Measurements from ENCODE around the gene CNKSR1. TPM values are rescaled to one million over a fixed set of nuclear protein-coding genes. Genes with fewer than 3 reads are reported as not detected.

Gene CNKSR1
- total and polyA plus RNA-seq, 9 donors, result 0.73 to 16.8 (median 5.8) TPM

DNA sequence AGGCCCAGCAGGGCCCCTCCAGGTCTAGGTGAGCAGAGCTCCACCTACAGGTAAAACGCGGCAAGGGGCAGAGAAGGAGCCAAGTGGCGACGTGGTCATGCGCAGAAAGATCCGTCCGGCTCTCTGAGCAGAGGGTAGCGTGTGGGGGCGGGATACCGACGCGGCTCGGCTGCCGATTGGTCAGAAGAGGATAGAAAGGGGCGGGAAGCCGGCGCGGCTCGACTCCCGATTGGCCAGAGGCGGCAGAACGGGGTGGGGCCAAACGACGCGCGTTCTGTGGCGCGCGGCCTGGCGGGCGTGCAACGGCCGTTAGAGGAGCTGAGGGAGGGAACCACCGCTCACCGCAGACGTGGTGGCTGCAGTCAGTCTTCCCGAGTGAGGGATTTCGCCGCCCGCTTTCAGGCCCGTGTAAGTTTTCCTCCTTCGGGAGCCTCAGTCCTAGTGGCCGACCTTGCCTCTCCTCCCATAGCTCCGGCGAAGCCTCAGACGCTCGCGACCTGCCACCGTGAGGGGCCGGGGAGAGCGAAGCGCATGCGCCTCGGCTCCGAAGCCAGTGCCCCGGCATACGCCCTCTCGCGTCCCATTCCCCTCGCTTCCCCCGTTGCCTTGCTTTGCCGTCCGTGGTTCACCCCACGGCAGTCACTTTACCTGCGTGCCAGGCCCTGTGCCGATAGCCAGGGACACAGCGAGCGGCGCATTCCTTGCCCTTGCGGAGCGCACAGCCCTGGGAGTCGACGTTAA is 56.8 kb downstream of the CNKSR1 start, which contains the start of gene CEP85:
Gene CEP85 (plus strand): TSS at position 298 of the 741 bp plus-strand sequence. CDS start 5,584 bp downstream, outside the sequence.
- peak; percentile 97 to 99 (median 98) for DNase-seq
- intact Hi-C loops (cut with DNase I), result loop anchor here in 1 of 4 donors (5.0 kb wide), 2 partner anchors 67 to 122 kb away; partner anchors contain the start of genes C1orf232, PDIK1L and ZNF593

DNA sequence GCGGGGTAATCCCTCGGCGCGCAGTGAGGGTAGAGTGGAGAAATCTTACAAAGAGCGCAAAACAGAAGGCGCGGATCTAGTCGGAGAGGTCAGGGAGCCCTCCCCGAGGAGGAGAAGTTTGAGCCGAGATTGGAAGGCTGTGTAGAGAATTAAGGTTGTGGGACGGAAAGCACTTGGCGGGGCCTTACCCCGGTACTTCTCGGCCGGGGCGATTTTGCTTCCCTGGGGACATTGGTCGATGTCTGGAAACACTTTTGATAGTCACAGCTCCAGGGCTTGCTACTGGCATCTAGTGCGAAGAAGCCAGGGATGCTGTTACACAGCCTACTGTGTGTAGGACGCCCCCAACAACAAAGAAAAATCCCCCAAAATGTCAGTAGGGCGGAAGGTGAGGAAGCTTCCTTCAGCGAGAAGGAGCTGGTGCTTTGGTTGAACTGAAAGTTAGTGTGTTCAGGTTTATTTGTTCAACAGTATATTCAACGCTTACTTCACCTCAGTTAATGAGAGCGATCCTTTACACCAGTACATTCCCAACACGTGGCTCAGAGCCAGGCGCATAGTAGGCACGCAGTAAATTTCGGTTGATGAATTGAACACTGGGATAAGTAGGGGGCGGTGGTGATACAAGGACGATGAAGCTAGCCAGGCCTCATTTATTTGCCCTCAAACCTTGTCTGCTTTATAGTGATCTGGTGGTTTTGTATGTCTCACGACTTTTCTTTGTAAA is 57.5 kb downstream of the CNKSR1 start:
- DNase-seq, result peak in 2 of 5 donors; percentile 23 to 28
- Histone ChIP-seq H3K27me3 (no peaks in the 10 kb centered on the region), H3K4me1 (ENCODE audit: insufficient read depth) (peaks cover 2% of the 10 kb centered on the region), H3K9me3 (no peaks in the 10 kb centered on the region), H3K36me3 (no peaks in the 10 kb centered on the region), H3K4me3 (peak overlapping the region; percentile 77), H3K27ac (peak overlapping the region; percentile 52 to 57)
- WGBS, 3 donors, result 3 to 6% (median 5%) methylated on average over 30 of the region's 30 CpGs
- intact Hi-C loops (cut with DNase I), result loop anchor here in 1 of 4 donors (5.0 kb wide), 2 partner anchors 68 to 123 kb away; partner anchors contain the start of genes C1orf232, PDIK1L and ZNF593
- TF ChIP-seq EP300 (IDR thresholded peaks at IDR 0.05), result no peak
- TF ChIP-seq, protein P1, sequence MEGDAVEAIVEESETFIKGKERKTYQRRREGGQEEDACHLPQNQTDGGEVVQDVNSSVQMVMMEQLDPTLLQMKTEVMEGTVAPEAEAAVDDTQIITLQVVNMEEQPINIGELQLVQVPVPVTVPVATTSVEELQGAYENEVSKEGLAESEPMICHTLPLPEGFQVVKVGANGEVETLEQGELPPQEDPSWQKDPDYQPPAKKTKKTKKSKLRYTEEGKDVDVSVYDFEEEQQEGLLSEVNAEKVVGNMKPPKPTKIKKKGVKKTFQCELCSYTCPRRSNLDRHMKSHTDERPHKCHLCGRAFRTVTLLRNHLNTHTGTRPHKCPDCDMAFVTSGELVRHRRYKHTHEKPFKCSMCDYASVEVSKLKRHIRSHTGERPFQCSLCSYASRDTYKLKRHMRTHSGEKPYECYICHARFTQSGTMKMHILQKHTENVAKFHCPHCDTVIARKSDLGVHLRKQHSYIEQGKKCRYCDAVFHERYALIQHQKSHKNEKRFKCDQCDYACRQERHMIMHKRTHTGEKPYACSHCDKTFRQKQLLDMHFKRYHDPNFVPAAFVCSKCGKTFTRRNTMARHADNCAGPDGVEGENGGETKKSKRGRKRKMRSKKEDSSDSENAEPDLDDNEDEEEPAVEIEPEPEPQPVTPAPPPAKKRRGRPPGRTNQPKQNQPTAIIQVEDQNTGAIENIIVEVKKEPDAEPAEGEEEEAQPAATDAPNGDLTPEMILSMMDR (IDR thresholded peaks at IDR 0.05), result no peak
- TF ChIP-seq POLR2A (IDR thresholded peaks at IDR 0.05), result no peak

More for the DNA sequence above, 56.8 kb downstream of the CNKSR1 start, which contains the start of gene CEP85:
- no peaks in the 10 kb centered on the region for H3K36me3 ChIP-seq
- no peaks in the 10 kb centered on the region for H3K9me3 ChIP-seq
- 0% methylated on average over 66 to 73 of the region's 73 CpGs for WGBS, 3 donors
- peaks cover 2% of the 10 kb centered on the region for H3K4me1 ChIP-seq (ENCODE audit: insufficient read depth)
- peak within 1 kb of the TSS; percentile 52 to 57 for H3K27ac ChIP-seq
- no peaks in the 10 kb centered on the region for H3K27me3 ChIP-seq
- H3K4me3 ChIP-seq, result peak within 1 kb of the TSS; percentile 77
- TF ChIP-seq, protein P1 (IDR thresholded peaks at IDR 0.05), result peak; percentile 85 to 90 (median 89)
- peak; percentile 29 for TF ChIP-seq POLR2A (IDR thresholded peaks at IDR 0.05)
- no peak for TF ChIP-seq EP300 (IDR thresholded peaks at IDR 0.05)

DNA sequence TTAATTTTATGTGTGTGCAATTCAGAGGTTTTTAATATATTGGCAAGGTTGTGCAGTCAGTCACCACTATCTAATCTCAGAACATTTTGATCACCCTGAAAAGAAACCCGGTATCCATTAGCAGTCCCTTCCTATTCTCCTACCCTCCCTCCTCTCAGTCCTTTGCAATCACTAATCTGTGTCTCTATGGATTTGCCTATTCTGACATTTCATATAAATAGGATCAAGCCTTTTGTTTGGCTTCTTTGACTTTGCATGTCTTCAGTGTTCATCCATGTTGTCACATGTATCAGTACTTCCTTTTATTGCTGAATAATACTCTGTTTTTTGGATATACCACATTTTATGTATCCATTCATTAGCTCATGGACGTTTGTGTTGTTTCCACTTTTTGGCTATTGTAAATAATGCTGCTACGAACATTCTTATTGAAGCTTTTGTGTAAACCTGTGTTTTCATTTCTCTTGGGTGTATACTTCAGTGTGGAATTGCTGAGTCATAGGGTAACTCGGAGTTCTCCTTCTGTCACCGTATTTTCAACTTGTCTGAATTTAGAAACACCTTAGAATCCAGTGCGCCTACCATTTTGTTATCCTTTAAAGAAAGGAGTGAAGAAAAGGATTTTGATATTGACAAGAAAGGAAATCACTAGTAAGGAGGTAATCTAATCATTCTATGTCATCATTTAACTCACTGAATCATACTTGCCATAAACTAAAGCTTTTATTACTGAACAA is 60.1 kb downstream of the CNKSR1 start:
- no peaks in the 10 kb centered on the region for H3K36me3 ChIP-seq
- TF ChIP-seq EP300 (IDR thresholded peaks at IDR 0.05), result no peak
- no peak overlapping the region for H3K27ac ChIP-seq
- no peak overlapping the region for H3K4me3 ChIP-seq
- no peaks in the 10 kb centered on the region for H3K27me3 ChIP-seq
- intact Hi-C loops (cut with DNase I), result no loop called here
- H3K4me1 ChIP-seq (ENCODE audit: insufficient read depth), result peaks cover 2% of the 10 kb centered on the region
- 80 to 88% (median 81%) methylated on average over 6 of the region's 6 CpGs for WGBS, 3 donors
- no peaks in the 10 kb centered on the region for H3K9me3 ChIP-seq
- no peak for DNase-seq

Other genes starting within 250 kb of the CNKSR1 start
- gene PAFAH2, start 179.4 kb upstream of the CNKSR1 start, total RNA-seq, result 10 to 100 TPM in 1 of 7 donors, 1 to 10 TPM in 6; 4.6 to 10.2 (median 6.1) TPM
- 10 to 100 TPM in 1 of 2 donors, 1 to 10 TPM in 1; 3.4 to 12.1 TPM for gene PAFAH2, start 179.4 kb upstream of the CNKSR1 start, polyA plus RNA-seq
- 1 to 10 TPM; 1.7 to 4.5 (median 3.7) TPM for gene EXTL1, start 155.7 kb upstream of the CNKSR1 start, total RNA-seq
- gene EXTL1, start 155.7 kb upstream of the CNKSR1 start, polyA plus RNA-seq, result 1 to 10 TPM in 1 of 2 donors, under 1 TPM in 1; 0.47 to 1.5 TPM
- gene SLC30A2, start 131.4 kb upstream of the CNKSR1 start, total RNA-seq, result under 1 TPM in 4 of 7 donors, not detected in 3; 0.11 to 0.80 (median 0.17) TPM
- not detected for gene SLC30A2, start 131.4 kb upstream of the CNKSR1 start, polyA plus RNA-seq
- 1 to 10 TPM in 1 of 7 donors, under 1 TPM in 1, not detected in 5; 0.12 to 1.6 TPM for gene TRIM63, start 109.9 kb upstream of the CNKSR1 start, total RNA-seq
- gene TRIM63, start 109.9 kb upstream of the CNKSR1 start, polyA plus RNA-seq, result under 1 TPM; 0.06 to 0.27 TPM
- gene PDIK1L, start 65.7 kb upstream of the CNKSR1 start, total RNA-seq, result 10 to 100 TPM in 5 of 7 donors, 1 to 10 TPM in 2; 5.7 to 16.5 (median 12.3) TPM
- gene PDIK1L, start 65.7 kb upstream of the CNKSR1 start, polyA plus RNA-seq, result 1 to 10 TPM; 4.5 to 4.6 TPM
- 1 to 10 TPM in 6 of 7 donors, under 1 TPM in 1; 0.91 to 4.9 (median 2.1) TPM for gene FAM110D, start 18.4 kb upstream of the CNKSR1 start, total RNA-seq
- 1 to 10 TPM; 1.6 to 3.0 TPM for gene FAM110D, start 18.4 kb upstream of the CNKSR1 start, polyA plus RNA-seq
- gene C1orf232, start 8.5 kb upstream of the CNKSR1 start, total RNA-seq, result not detected
- not detected for gene C1orf232, start 8.5 kb upstream of the CNKSR1 start, polyA plus RNA-seq
- gene ZNF593, start 7.6 kb upstream of the CNKSR1 start, total RNA-seq, result 10 to 100 TPM; 17.8 to 62.5 (median 40.1) TPM
- 10 to 100 TPM in 1 of 2 donors, 1 to 10 TPM in 1; 1.8 to 36.5 TPM for gene ZNF593, start 7.6 kb upstream of the CNKSR1 start, polyA plus RNA-seq
- gene ZNF593OS, start 5.7 kb upstream of the CNKSR1 start, total RNA-seq, result not detected
- under 1 TPM in 1 of 2 donors, not detected in 1; 0.54 TPM for gene ZNF593OS, start 5.7 kb upstream of the CNKSR1 start, polyA plus RNA-seq
- gene CATSPER4, start 13.1 kb downstream of the CNKSR1 start, total RNA-seq, result not detected
- gene CATSPER4, start 13.1 kb downstream of the CNKSR1 start, polyA plus RNA-seq, result not detected
- gene CEP85, start 56.7 kb downstream of the CNKSR1 start, total RNA-seq, result 1 to 10 TPM; 2.3 to 8.4 (median 4.0) TPM
- gene CEP85, start 56.7 kb downstream of the CNKSR1 start, polyA plus RNA-seq, result 1 to 10 TPM; 2.0 to 4.4 TPM
- 100 to 1,000 TPM in 1 of 7 donors, 10 to 100 TPM in 6; 18.6 to 117 (median 58.3) TPM for gene SH3BGRL3, start 102.6 kb downstream of the CNKSR1 start, total RNA-seq
- 100 to 1,000 TPM in 1 of 2 donors, 10 to 100 TPM in 1; 57.8 to 242 TPM for gene SH3BGRL3, start 102.6 kb downstream of the CNKSR1 start, polyA plus RNA-seq
- 10 to 100 TPM; 17.3 to 37.0 (median 28.8) TPM for gene UBXN11, start 129.1 kb downstream of the CNKSR1 start, total RNA-seq
- gene UBXN11, start 129.1 kb downstream of the CNKSR1 start, polyA plus RNA-seq, result 10 to 100 TPM in 1 of 2 donors, 1 to 10 TPM in 1; 3.6 to 25.1 TPM
- gene CD52, start 140.5 kb downstream of the CNKSR1 start, total RNA-seq, result 1 to 10 TPM in 6 of 7 donors, not detected in 1; 1.3 to 6.2 (median 2.9) TPM
- 10 to 100 TPM in 1 of 2 donors, 1 to 10 TPM in 1; 7.1 to 45.5 TPM for gene CD52, start 140.5 kb downstream of the CNKSR1 start, polyA plus RNA-seq
- gene CRYBG2, start 176.6 kb downstream of the CNKSR1 start, total RNA-seq, result 1 to 10 TPM in 1 of 7 donors, under 1 TPM in 1, not detected in 5; 0.23 to 2.3 TPM
- under 1 TPM in 1 of 2 donors, not detected in 1; 0.11 TPM for gene CRYBG2, start 176.6 kb downstream of the CNKSR1 start, polyA plus RNA-seq
- gene ZNF683, start 195.3 kb downstream of the CNKSR1 start, total RNA-seq, result under 1 TPM in 3 of 7 donors, not detected in 4; 0.28 to 0.50 (median 0.41) TPM
- gene ZNF683, start 195.3 kb downstream of the CNKSR1 start, polyA plus RNA-seq, result under 1 TPM in 1 of 2 donors, not detected in 1; 0.15 TPM
- 1 to 10 TPM in 1 of 7 donors, not detected in 6; 1.3 TPM for gene LIN28A, start 233.3 kb downstream of the CNKSR1 start, total RNA-seq
- not detected for gene LIN28A, start 233.3 kb downstream of the CNKSR1 start, polyA plus RNA-seq